Tibial artery (tissue), 4 donors: ENCODE measurements around the gene CBARP.

Experiments
- DNase-seq, 2 donors: peaks; one replicate each; pipeline ENCODE4 v3.0.0-alpha.2; 2019
- H3K27ac ChIP-seq, 2 donors: fragments of 200-600 bp; sonication (generic) in 1 of 2; 1 replicate in 1 of 2; 2 replicates in 1 of 2; pipeline ENCODE4 v1.5.1; 2018 to 2019; ENCODE audit warnings: mild to moderate bottlenecking in 1 of 2
- H3K27me3 ChIP-seq, 2 donors: fragments of 200-600 bp; sonication (generic) in 1 of 2; one replicate each; pipeline versions ENCODE4 v1.5.1 to v1.6.0; 2016 to 2019
- H3K36me3 ChIP-seq, 3 donors: fragments of 200-600 bp; sonication (generic) in 2 of 3; one replicate each; pipeline ENCODE4 v1.5.1; 2016 to 2019; ENCODE audit warnings: mild to moderate bottlenecking in 2 of 3
- H3K4me1 ChIP-seq, 4 donors: fragments of 200-600 bp; sonication (generic) in 2 of 4; 1 replicate in 3 of 4; 2 replicates in 1 of 4; pipeline ENCODE4 v1.5.1; 2016 to 2019
- H3K4me3 ChIP-seq, 2 donors: fragments of 200-600 bp; sonication (generic) in 1 of 2; 1 replicate in 1 of 2; 2 replicates in 1 of 2; pipeline ENCODE4 v1.5.1; 2018 to 2019; ENCODE audit warnings: mild to moderate bottlenecking in 2 of 2
- H3K9me3 ChIP-seq, 3 donors: fragments of 200-600 bp; sonication (generic) in 1 of 3; one replicate each; pipeline ENCODE4 v1.5.1; 2016 to 2019
- CTCF ChIP-seq, 2 experiments: fragments of 200-600 bp in 1 of 2; fragments of 450-650 bp in 1 of 2; IDR thresholded peaks; one replicate each; pipeline ENCODE4 v1.5.1; 2017 to 2019; ENCODE audit warnings: antibody characterized with exemption in 2 of 2, mild to moderate bottlenecking in 1 of 2, moderate library complexity in 1 of 2
- intact Hi-C: fragments of 100-400 bp; cut with DNase I; formaldehyde crosslinking; loops from one replicate; pipeline ENCODE4 v1.15.0; 2023; ENCODE audit warnings: low total_unique reads

The CBARP gene

GRCh38 chr19:1241417-1242095, 3.8 kb upstream of the CBARP start, which contains the start of gene ATP5F1D:
TSS of gene ATP5F1D (plus strand) at chr19:1241751. CDS start at chr19:1241851, 100 bp downstream.
- Histone ChIP-seq H3K27me3 (peaks cover 0 to 7% of the 10 kb centered on the region in 2 donors), H3K4me1 (peaks cover 15 to 86% (median 79%) of the 10 kb centered on the region in 4 donors), H3K36me3 (peaks cover 0 to 4% (median 0%) of the 10 kb centered on the region in 3 donors), H3K27ac (peak within 1 kb of the TSS; percentile 98 to 99), H3K9me3 (no peaks in the 10 kb centered on the region), H3K4me3 (peak within 1 kb of the TSS; percentile 76 to 84)
- TF ChIP-seq CTCF (IDR thresholded peaks at IDR 0.05), result peak in 1 of 2 experiments; percentile 6
- intact Hi-C loops, result loop anchor here (2.0 kb wide), 1 partner anchor 139 kb away; the partner anchor contains the start of gene GPX4
- peak; percentile 90 to 97 for DNase-seq

- H3K9me3 ChIP-seq, result no peaks in the 10 kb centered on the region
- peaks cover 0 to 4% (median 0%) of the 10 kb centered on the region in 3 donors for H3K36me3 ChIP-seq
- intact Hi-C loops, result loop anchor here (1.0 to 2.0 kb wide), 2 partner anchors 128 to 138 kb away; partner anchors contain the start of gene GPX4
- no peak for DNase-seq
- peak overlapping the region; percentile 98 to 99 for H3K27ac ChIP-seq
- peaks cover 0 to 11% of the 10 kb centered on the region in 2 donors for H3K27me3 ChIP-seq
- H3K4me1 ChIP-seq, result peaks cover 15 to 85% (median 76%) of the 10 kb centered on the region in 4 donors
- peak overlapping the region; percentile 76 to 84 for H3K4me3 ChIP-seq
- TF ChIP-seq CTCF (IDR thresholded peaks at IDR 0.05), result no peak
Measured at GRCh38 chr19:1240925-1241324, 3.1 kb upstream of the CBARP start.

- peak; percentile 85 to 97 for TF ChIP-seq CTCF (IDR thresholded peaks at IDR 0.05)
- H3K36me3 ChIP-seq, result peaks cover 0 to 4% (median 0%) of the 10 kb centered on the region in 3 donors
- H3K27ac ChIP-seq, result peak overlapping the region; percentile 98 to 99
- DNase-seq, result peak; percentile 81 to 93
- H3K4me3 ChIP-seq, result peak overlapping the region; percentile 27 to 45
- no peaks in the 10 kb centered on the region for H3K9me3 ChIP-seq
- intact Hi-C loops, result loop anchor here (1.0 to 5.0 kb wide), 3 partner anchors 127 to 252 kb away; partner anchors contain the start of genes GPX4, PCSK4 and REEP6
- H3K4me1 ChIP-seq, result peaks cover 12 to 76% (median 67%) of the 10 kb centered on the region in 4 donors
- H3K27me3 ChIP-seq, result peaks cover 0 to 11% of the 10 kb centered on the region in 2 donors
Measured at GRCh38 chr19:1239796-1240737, 2.3 kb upstream of the CBARP start.

GRCh38 chr19:1239420-1239795, 1.6 kb upstream of the CBARP start:
- no peak for DNase-seq
- Histone ChIP-seq H3K27me3 (peaks cover 0 to 11% of the 10 kb centered on the region in 2 donors), H3K27ac (peak overlapping the region; percentile 98 to 99), H3K4me1 (peaks cover 11 to 70% (median 61%) of the 10 kb centered on the region in 4 donors), H3K4me3 (no peak overlapping the region), H3K36me3 (peaks cover 0 to 4% (median 0%) of the 10 kb centered on the region in 3 donors), H3K9me3 (no peaks in the 10 kb centered on the region)
- TF ChIP-seq CTCF (IDR thresholded peaks at IDR 0.05), result no peak
- intact Hi-C loops, result loop anchor here (5.0 kb wide), 1 partner anchor 253 kb away; the partner anchor contains the start of genes PCSK4 and REEP6
